H1 (cell line): ENCODE measurements around the gene SIGLEC7. TPM values are rescaled to one million over a fixed set of nuclear protein-coding genes. Genes with fewer than 3 reads are reported as not detected.

Experiments used
- CTCF ChIA-PET: fragments of 300-600 bp; sonication (Branson Sonifier 250); formaldehyde crosslinking; loops from one replicate; lab custom pipeline; 2021; ENCODE audit not compliant: partially characterized antibody; lab: Charles Lee
- POLR2A ChIA-PET: fragments of 300-600 bp; sonication (Branson Sonifier 250); formaldehyde crosslinking; loops from one replicate; lab custom pipeline; 2021; ENCODE audit warnings: inconsistent platforms; ENCODE audit not compliant: partially characterized antibody; lab: Charles Lee
- DNase-seq, 2 experiments: peaks; one replicate each; pipeline versions ENCODE4 v3.0.0 to v3.0.0-alpha.2; 2010 to 2022; ENCODE audit warnings: low spot score in 2 of 2, low read depth in 1 of 2, mixed read lengths in 1 of 2
- FAIRE-seq: peaks from 2 replicates; lab custom pipeline; 2011; peaks lifted over from hg19 to GRCh38; lab: Jason Lieb, UNC
- H2AFZ ChIP-seq: 2 replicates; pipeline ENCODE4 v1.8.1; 2012; ENCODE audit warnings: low read length, inconsistent platforms
- H2AK5ac ChIP-seq: 2 replicates; pipeline ENCODE4 v1.6.1; 2013; ENCODE audit warnings: low read depth, low read length
- H2BK120ac ChIP-seq: replicated peaks from 2 replicates; pipeline ENCODE3; 2013; ENCODE audit warnings: low read depth, low read length, inconsistent platforms
- H2BK12ac ChIP-seq: 2 replicates; pipeline ENCODE4 v1.6.1; 2013; ENCODE audit warnings: low read depth, low read length
- H2BK15ac ChIP-seq: 2 replicates; pipeline ENCODE4 v1.6.1; 2013; ENCODE audit warnings: low read length
- H2BK20ac ChIP-seq: 2 replicates; pipeline ENCODE4 v1.6.1; 2013; ENCODE audit warnings: low read length
- H2BK5ac ChIP-seq: 2 replicates; pipeline ENCODE4 v1.6.1; 2013; ENCODE audit warnings: low read depth, low read length
- H3K14ac ChIP-seq: 2 replicates; pipeline ENCODE4 v1.6.1; 2013; ENCODE audit warnings: inconsistent platforms; ENCODE audit not compliant: insufficient read length
- H3K18ac ChIP-seq: 2 replicates; pipeline ENCODE4 v1.6.1; 2013; ENCODE audit warnings: low read length; ENCODE audit errors: extremely low read depth
- H3K23ac ChIP-seq: 2 replicates; pipeline ENCODE4 v1.6.1; 2013; ENCODE audit warnings: inconsistent platforms; ENCODE audit not compliant: insufficient read length
- H3K23me2 ChIP-seq: 2 replicates; pipeline ENCODE4 v1.6.1; 2013; ENCODE audit warnings: low read depth, low read length
- H3K27ac ChIP-seq: 2 replicates; pipeline ENCODE4 v1.6.1; 2011; ENCODE audit warnings: low read depth, low read length, inconsistent platforms
- H3K27me3 ChIP-seq, 4 experiments: replicated peaks in 1 of 4; 1 replicate in 1 of 4; 2 replicates in 3 of 4; pipeline versions ENCODE4 v1.6.1 to v1.8.1; 2011 to 2013; ENCODE audit warnings: low read length in 3 of 4, mild to moderate bottlenecking in 3 of 4, inconsistent platforms in 2 of 4, mixed read lengths in 2 of 4, moderate library complexity in 1 of 4; ENCODE audit not compliant: control insufficient read depth in 3 of 4, insufficient read depth in 3 of 4; ENCODE audit errors: extremely low read depth in 1 of 4
- H3K36me3 ChIP-seq, 4 experiments: 2 replicates each; pipeline versions ENCODE4 v1.6.1 to v1.8.1; 2011 to 2013; ENCODE audit warnings: mild to moderate bottlenecking in 4 of 4, low read length in 3 of 4, moderate library complexity in 2 of 4, control low read depth in 1 of 4, inconsistent platforms in 1 of 4; ENCODE audit not compliant: insufficient read depth in 4 of 4, control insufficient read depth in 2 of 4
- H3K4ac ChIP-seq: replicated peaks from 2 replicates; pipeline ENCODE3; 2013; ENCODE audit warnings: low read length, low read depth, mixed read lengths, inconsistent platforms; ENCODE audit not compliant: insufficient read length
- H3K4me1 ChIP-seq, 4 experiments: replicated peaks in 1 of 4; 1 replicate in 1 of 4; 2 replicates in 3 of 4; pipeline versions ENCODE4 v1.6.1 to v1.8.1; 2011 to 2013; ENCODE audit warnings: low read length in 3 of 4, inconsistent platforms in 2 of 4, mixed read lengths in 1 of 4; ENCODE audit not compliant: insufficient read depth in 4 of 4, control insufficient read depth in 3 of 4
- H3K4me2 ChIP-seq, 2 experiments: 2 replicates each; pipeline versions ENCODE4 v1.6.1 to v1.8.1; 2011 to 2013; ENCODE audit warnings: low read depth in 2 of 2, low read length in 2 of 2, control low read depth in 1 of 2, inconsistent platforms in 1 of 2, mild to moderate bottlenecking in 1 of 2; ENCODE audit not compliant: insufficient read depth in 1 of 2
- H3K4me3 ChIP-seq, 4 experiments: fragments of 200-600, 300-600 bp in 1 of 4; sonication (generic), shearing (Covaris generic), sonication (Bioruptor Twin) in 1 of 4; 2 replicates each; pipeline versions ENCODE4 v1.5.1 to v1.8.1; 2011 to 2016; ENCODE audit warnings: low read length in 4 of 4, low read depth in 3 of 4, control low read depth in 2 of 4, inconsistent platforms in 2 of 4, mild to moderate bottlenecking in 2 of 4, mixed read lengths in 1 of 4, moderate library complexity in 1 of 4; ENCODE audit not compliant: insufficient read depth in 2 of 4; ENCODE audit errors: extremely low read depth in 1 of 4
- H3K56ac ChIP-seq: replicated peaks from 2 replicates; pipeline ENCODE3; 2013; ENCODE audit warnings: low read depth, mild to moderate bottlenecking, mixed read lengths, low read length, inconsistent platforms; ENCODE audit not compliant: insufficient read length
- H3K79me1 ChIP-seq: 2 replicates; pipeline ENCODE4 v1.6.1; 2013; ENCODE audit warnings: low read depth, low read length, control low read depth
- H3K79me2 ChIP-seq, 2 experiments: 2 replicates each; pipeline versions ENCODE4 v1.6.1 to v1.8.1; 2012 to 2013; ENCODE audit warnings: low read length in 2 of 2, mild to moderate bottlenecking in 2 of 2, inconsistent platforms in 1 of 2; ENCODE audit not compliant: insufficient read depth in 2 of 2, control insufficient read depth in 1 of 2
- H3K9ac ChIP-seq, 4 experiments: replicated peaks in 1 of 4; 1 replicate in 1 of 4; 2 replicates in 3 of 4; pipeline versions ENCODE4 v1.6.1 to v1.8.1; 2011 to 2013; ENCODE audit warnings: low read depth in 3 of 4, low read length in 3 of 4, control low read depth in 2 of 4, mild to moderate bottlenecking in 2 of 4, moderate library complexity in 2 of 4, inconsistent platforms in 1 of 4; ENCODE audit errors: extremely low read depth in 1 of 4
- H3K9me3 ChIP-seq, 2 experiments: 2 replicates each; pipeline versions ENCODE4 v1.6.1 to v1.8.1; 2012 to 2013; ENCODE audit warnings: mild to moderate bottlenecking in 2 of 2, moderate library complexity in 2 of 2, control low read depth in 1 of 2, inconsistent platforms in 1 of 2, low read depth in 1 of 2, low read length in 1 of 2, mixed read lengths in 1 of 2; ENCODE audit not compliant: insufficient read depth in 2 of 2
- H4K20me1 ChIP-seq, 2 experiments: replicated peaks in 1 of 2; 2 replicates each; pipeline versions ENCODE3 to v1.8.1; 2011 to 2013; ENCODE audit warnings: inconsistent platforms in 2 of 2, low read length in 2 of 2, mild to moderate bottlenecking in 1 of 2; ENCODE audit not compliant: insufficient read depth in 2 of 2, control insufficient read depth in 1 of 2
- H4K5ac ChIP-seq: 2 replicates; pipeline ENCODE4 v1.6.1; 2013; ENCODE audit warnings: low read length, low read depth, mixed read lengths, inconsistent platforms; ENCODE audit not compliant: insufficient read length
- H4K8ac ChIP-seq: 2 replicates; pipeline ENCODE4 v1.8.0; 2013; ENCODE audit warnings: mild to moderate bottlenecking, moderate library complexity, low read length, inconsistent platforms; ENCODE audit not compliant: insufficient read depth; ENCODE audit errors: extremely low read depth
- H4K91ac ChIP-seq: replicated peaks from 2 replicates; pipeline ENCODE3; 2013; ENCODE audit warnings: low read length, mixed read lengths, inconsistent platforms; ENCODE audit not compliant: insufficient read length
- ATF2 ChIP-seq: IDR thresholded peaks from 2 replicates; pipeline ENCODE4 v1.6.1; 2012; ENCODE audit warnings: low read length, inconsistent platforms
- BCL11A ChIP-seq, 2 experiments: IDR thresholded peaks; one replicate each; pipeline ENCODE4 v1.6.1; 2011; ENCODE audit warnings: low read depth in 2 of 2, low read length in 2 of 2, mild to moderate bottlenecking in 2 of 2
- BRCA1 ChIP-seq: IDR thresholded peaks from 2 replicates; pipeline ENCODE4 v1.6.1; 2012; ENCODE audit warnings: low read depth, low read length, improper control_type of control experiment
- CHD2 ChIP-seq: IDR thresholded peaks from 2 replicates; pipeline ENCODE4 v1.6.1; 2012; ENCODE audit warnings: low read length, improper control_type of control experiment
- EP300 ChIP-seq, 2 experiments: IDR thresholded peaks; 1 replicate in 1 of 2; 2 replicates in 1 of 2; pipeline ENCODE4 v1.6.1; 2011 to 2012; ENCODE audit warnings: low read depth in 2 of 2, low read length in 2 of 2, mild to moderate bottlenecking in 2 of 2, borderline replicate concordance in 1 of 2, inconsistent platforms in 1 of 2, moderate library complexity in 1 of 2
- FOSL1 ChIP-seq: IDR thresholded peaks from 2 replicates; pipeline ENCODE4 v1.6.1; 2011; ENCODE audit warnings: mild to moderate bottlenecking, low read depth, low read length, moderate library complexity; ENCODE audit not compliant: insufficient read depth
- GABPA ChIP-seq: IDR thresholded peaks from 2 replicates; pipeline ENCODE4 v1.6.1; 2011; ENCODE audit warnings: mild to moderate bottlenecking, low read length, moderate library complexity, borderline replicate concordance; ENCODE audit not compliant: insufficient read depth
- NANOG ChIP-seq: IDR thresholded peaks from 2 replicates; pipeline ENCODE4 v1.6.1; 2011; ENCODE audit warnings: low read length, low read depth, mild to moderate bottlenecking, inconsistent platforms; ENCODE audit not compliant: insufficient read depth, poor library complexity, severe bottlenecking
- POLR2A ChIP-seq, 2 experiments: IDR thresholded peaks; 1 replicate in 1 of 2; 2 replicates in 1 of 2; pipeline ENCODE4 v1.6.1; 2011; ENCODE audit warnings: low read depth in 2 of 2, low read length in 2 of 2, mild to moderate bottlenecking in 2 of 2; ENCODE audit errors: control extremely low read depth in 1 of 2
- RAD21 ChIP-seq, 2 experiments: IDR thresholded peaks in 1 of 2; conservative IDR thresholded peaks in 1 of 2; 2 replicates each; pipeline ENCODE4 v1.6.1; 2011; ENCODE audit warnings: low read depth in 2 of 2, low read length in 2 of 2, improper control_type of control experiment in 1 of 2, inconsistent platforms in 1 of 2, mild to moderate bottlenecking in 1 of 2, moderate library complexity in 1 of 2
- RFX5 ChIP-seq: IDR thresholded peaks from 2 replicates; pipeline ENCODE4 v1.6.1; 2011; ENCODE audit warnings: low read depth, low read length, improper control_type of control experiment, borderline replicate concordance
- TCF12 ChIP-seq: IDR thresholded peaks from 2 replicates; pipeline ENCODE4 v1.6.1; 2011; ENCODE audit warnings: low read depth, mild to moderate bottlenecking, low read length
- WGBS, 2 experiments: shearing (Covaris generic) in 1 of 2; methylation state at CpG; one replicate each; pipeline versions ENCODE4 v1.1.6 to v1.1.7; 2013 to 2015; ENCODE audit warnings: low lambda C conversion rate in 2 of 2, mixed read lengths in 2 of 2, inconsistent platforms in 1 of 2, low coverage in 1 of 2, missing lambda C conversion rate in 1 of 2; ENCODE audit not compliant: insufficient replicate concordance in 2 of 2, insufficient coverage in 1 of 2, insufficient read length in 1 of 2; ENCODE audit errors: extremely low coverage in 1 of 2, missing lambda C conversion rate in 1 of 2; 5-methylcytosine and 5-hydroxymethylcytosine counted together
- polyA plus RNA-seq, 7 experiments: library from polyadenylated mRNA; depleted of rRNA in 3 of 7; stranded (reverse) in 5 of 7; unstranded in 2 of 7; fragments of >200 nt in 5 of 7; fragments of 200-250 nt in 2 of 7; gene quantifications; 1 replicate in 5 of 7; 2 replicates in 1 of 7; 4 replicates in 1 of 7; pipeline versions ENCODE4 v1.2.1 to v1.2.3, GENCODE V29; 2011 to 2013; ENCODE audit warnings: missing spikeins in 2 of 7, mixed read lengths in 2 of 7
- total RNA-seq: library from RNA; stranded (reverse); fragmentation: NEBNext Ultra II Directional; extraction: Animal tissue kit (Norgen Biotek cat#: 25700); gene quantifications from 2 replicates; pipeline ENCODE4 v1.2.1, GENCODE V29; 2021

Gene SIGLEC7
- total and polyA plus RNA-seq, 2 of the 8 experiments (the other 6 are each of a cell fraction or from before 2014, with no cell fraction given): not detected

GRCh38 chr19:51163257-51163656 is 21.2 kb downstream of the SIGLEC7 start:
- H2BK5ac ChIP-seq: no peak overlapping the region
- H2AFZ ChIP-seq: peak overlapping the region; percentile 84; the same call in 1 of the 2 replicates
- H4K91ac ChIP-seq: no peak overlapping the region
- DNase-seq (no peak), FAIRE-seq (no peak)
- 89% methylated on average over 3 of the region's 3 CpGs; no CpG with 5 or more reads in 1 of the 2 experiments for WGBS, 2 experiments
- no peak overlapping the region for H3K18ac ChIP-seq
- H3K23ac ChIP-seq: no peak overlapping the region
- H2BK12ac ChIP-seq: no peak overlapping the region
- ChIA-PET CTCF (interaction anchor here (0.8 kb wide), 1 partner anchor 96 kb away, joined by 4 read pairs; no protein-coding TSS in a partner anchor), POLR2A (no interaction called here)
- H3K27me3 ChIP-seq: peaks cover 0 to 1% (median 0%) of the 10 kb centered on the region in 4 experiments; a peak in 1 of 7 replicates
- no peak overlapping the region for H4K8ac ChIP-seq
- H3K14ac ChIP-seq: no peak overlapping the region
- no peaks in the 10 kb centered on the region for H4K20me1 ChIP-seq
- H3K4me3 ChIP-seq: no peak overlapping the region
- no peak overlapping the region for H3K4ac ChIP-seq
- H2BK120ac ChIP-seq: no peak overlapping the region
- H2BK15ac ChIP-seq: no peak overlapping the region
- H3K9me3 ChIP-seq: peaks cover 2 to 9% of the 10 kb centered on the region in 2 experiments; a peak in 3 of 4 replicates
- no peak overlapping the region for H3K9ac ChIP-seq
- H3K36me3 ChIP-seq: no peaks in the 10 kb centered on the region
- no peaks in the 10 kb centered on the region for H3K79me2 ChIP-seq
- no peak overlapping the region for H4K5ac ChIP-seq
- H3K79me1 ChIP-seq: no peaks in the 10 kb centered on the region
- H3K27ac ChIP-seq: no peak overlapping the region
- no peak overlapping the region for H3K56ac ChIP-seq
- no peak overlapping the region for H3K4me2 ChIP-seq
- no peaks in the 10 kb centered on the region for H3K4me1 ChIP-seq
- no peak overlapping the region for H2AK5ac ChIP-seq
- no peaks in the 10 kb centered on the region for H3K23me2 ChIP-seq
- no peak overlapping the region for H2BK20ac ChIP-seq
- TF ChIP-seq GABPA (no peak), RAD21 (IDR thresholded peaks at IDR 0.05 in 1 of 2, conservative IDR thresholded peaks at IDR 0.05 in 1 of 2; ENCODE audit: low read depth in 2 of 2, low read length in 2 of 2) (no peak), ATF2 (no peak), TCF12 (no peak), FOSL1 (no peak), EP300 (IDR thresholded peaks at IDR 0.05; ENCODE audit: borderline replicate concordance in 1 of 2, low read depth in 2 of 2, low read length in 2 of 2) (no peak), CHD2 (no peak), BCL11A (IDR thresholded peaks at IDR 0.05; ENCODE audit: low read depth in 2 of 2, low read length in 2 of 2) (no peak), RFX5 (no peak), NANOG (no peak), POLR2A (IDR thresholded peaks at IDR 0.05; ENCODE audit: control extremely low read depth in 1 of 2, low read depth in 2 of 2, low read length in 2 of 2) (no peak), BRCA1 (no peak)
